Mesendoderm (in vitro differentiated cells): Measurements from ENCODE around the gene ZDHHC8.

Source experiments
- DNase-seq: peaks from one replicate; pipeline ENCODE4 v3.0.0; 2013
- H2AK5ac ChIP-seq: 2 replicates; pipeline ENCODE4 v1.6.1; 2013; ENCODE audit warnings: low read length, inconsistent platforms
- H2BK120ac ChIP-seq: 2 replicates; pipeline ENCODE4 v1.6.1; 2013; ENCODE audit warnings: low read depth, mild to moderate bottlenecking, low read length, moderate library complexity, mixed read lengths
- H2BK15ac ChIP-seq: replicated peaks from 2 replicates; pipeline ENCODE4 v1.6.1; 2013; ENCODE audit warnings: low read depth, mild to moderate bottlenecking, moderate library complexity
- H2BK5ac ChIP-seq: 2 replicates; pipeline ENCODE4 v1.6.1; 2013; ENCODE audit warnings: low read length, inconsistent platforms
- H3K18ac ChIP-seq: 2 replicates; pipeline ENCODE4 v1.6.1; 2013; ENCODE audit warnings: mild to moderate bottlenecking, low read length, mixed read lengths
- H3K23ac ChIP-seq: one replicate; pipeline ENCODE4 v1.6.1; 2013; ENCODE audit warnings: low read length
- H3K27ac ChIP-seq: 2 replicates; pipeline ENCODE4 v1.5.1; 2013; ENCODE audit warnings: low read depth, mild to moderate bottlenecking, inconsistent platforms, low read length, moderate library complexity
- H3K27me3 ChIP-seq: 2 replicates; pipeline ENCODE4 v1.6.1; 2013; ENCODE audit warnings: low read length, control low read depth, mild to moderate bottlenecking, inconsistent platforms; ENCODE audit not compliant: insufficient read depth, poor library complexity
- H3K36me3 ChIP-seq: 2 replicates; pipeline ENCODE4 v1.6.1; 2013; ENCODE audit warnings: low read length, inconsistent platforms; ENCODE audit not compliant: control insufficient read depth, insufficient read depth
- H3K4ac ChIP-seq: one replicate; pipeline ENCODE4 v1.6.1; 2013; ENCODE audit warnings: low read depth, mild to moderate bottlenecking, low read length, moderate library complexity
- H3K4me1 ChIP-seq: 2 replicates; pipeline ENCODE4 v1.6.1; 2013; ENCODE audit warnings: low read depth, low read length, inconsistent platforms; ENCODE audit not compliant: control insufficient read depth
- H3K4me2 ChIP-seq: 2 replicates; pipeline ENCODE4 v1.6.1; 2013; ENCODE audit warnings: low read length
- H3K4me3 ChIP-seq: 2 replicates; pipeline ENCODE4 v1.5.1; 2013; ENCODE audit warnings: mild to moderate bottlenecking, low read length
- H3K56ac ChIP-seq: one replicate; pipeline ENCODE4 v1.6.1; 2013; ENCODE audit warnings: low read length
- H3K79me1 ChIP-seq: 2 replicates; pipeline ENCODE4 v1.6.1; 2013; ENCODE audit warnings: low read length, inconsistent platforms
- H3K79me2 ChIP-seq: 2 replicates; pipeline ENCODE4 v1.6.1; 2013; ENCODE audit warnings: mild to moderate bottlenecking, low read length; ENCODE audit not compliant: control insufficient read depth, insufficient read depth
- H3K9ac ChIP-seq: 2 replicates; pipeline ENCODE4 v1.6.1; 2013; ENCODE audit warnings: low read length, inconsistent platforms
- H4K5ac ChIP-seq: one replicate; pipeline ENCODE4 v1.6.1; 2013; ENCODE audit warnings: low read length
- H4K8ac ChIP-seq: one replicate; pipeline ENCODE4 v1.6.1; 2013; ENCODE audit warnings: low read depth, mild to moderate bottlenecking, control low read depth, low read length, moderate library complexity
- WGBS: extraction: QIAGEN DNeasy Blood & Tissue Kit; methylation state at CpG from one replicate; pipeline ENCODE4 v1.1.7; 2013; ENCODE audit warnings: low lambda C conversion rate, missing lambda C conversion rate; ENCODE audit not compliant: insufficient coverage; ENCODE audit errors: extremely low coverage; 5-methylcytosine and 5-hydroxymethylcytosine counted together

ZDHHC8 gene

DNA sequence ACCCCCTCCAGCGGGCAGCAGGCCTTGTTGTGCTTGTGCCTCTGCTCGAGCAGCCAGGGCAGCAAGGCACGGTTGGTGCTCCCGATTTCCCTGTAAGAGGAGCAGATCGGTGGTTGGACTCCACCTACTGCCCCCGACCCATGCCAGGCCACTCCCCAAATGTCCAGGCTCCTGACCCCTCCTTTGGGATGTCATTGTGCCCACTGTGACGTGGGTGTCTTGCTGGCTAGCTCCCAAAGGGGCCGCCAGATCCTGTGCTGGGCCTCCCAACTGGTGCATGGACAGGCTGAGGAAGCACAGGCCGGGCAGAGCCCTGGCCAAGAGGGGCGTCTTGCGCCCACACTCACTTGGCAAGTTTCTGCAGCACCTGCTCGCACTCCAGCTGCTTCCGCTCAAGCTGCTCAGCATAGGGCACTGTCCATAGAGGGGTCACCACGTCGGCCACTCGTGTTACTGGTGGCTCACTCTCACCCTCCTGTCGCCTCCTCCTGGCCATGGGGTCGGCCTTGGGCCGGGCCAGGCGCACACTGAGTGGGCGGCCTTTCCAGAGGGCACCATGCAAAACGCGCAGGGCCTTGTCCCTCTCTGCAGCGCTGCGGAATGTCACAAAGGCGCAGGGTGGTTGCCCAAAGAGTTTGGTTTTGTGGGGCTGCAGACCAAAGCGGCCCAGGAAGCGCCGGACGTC is 15.8 kb upstream of the ZDHHC8 start, which contains the start of gene RANBP1:
Gene RANBP1, plus strand, starts transcription at position 414 of the 685 bp plus-strand sequence. Its CDS starts 81 bp downstream, at position 495.
- peaks cover 23% of the 10 kb centered on the region for H3K36me3 ChIP-seq
- WGBS = no CpG with 5 or more reads among the region's 30 CpGs
- no peak for DNase-seq

DNA sequence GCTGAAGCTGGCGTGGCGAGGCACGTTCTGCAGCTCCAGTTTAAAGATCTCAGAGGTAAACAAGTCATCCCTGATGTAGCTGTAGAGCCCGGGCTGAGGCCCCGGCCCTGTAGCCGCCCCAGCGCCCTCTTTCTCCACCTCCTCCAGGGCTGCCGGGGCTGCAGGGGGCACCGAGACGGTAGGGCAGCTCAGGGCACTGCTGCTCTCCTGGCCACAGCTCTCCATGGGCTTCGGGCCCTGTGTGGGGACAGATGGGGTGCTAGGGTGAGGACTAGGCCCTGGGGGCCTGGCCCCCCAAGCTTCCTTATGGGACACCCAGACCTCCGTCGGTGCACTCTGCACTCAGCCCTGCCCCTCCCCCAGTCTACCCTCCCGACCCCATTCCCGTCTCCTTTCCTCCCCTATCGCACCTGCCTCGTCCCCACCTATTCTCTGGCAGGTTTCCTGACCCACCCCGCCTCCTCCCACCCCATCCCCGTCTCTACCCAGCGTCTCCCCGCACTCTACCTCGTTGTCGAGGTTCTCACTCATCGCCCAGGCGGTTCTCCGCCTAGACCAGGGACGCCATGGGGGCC is 15.1 kb upstream of the ZDHHC8 start:
- Histone ChIP-seq H2BK120ac (no peak overlapping the region), H3K4me1 (peaks cover 2% of the 10 kb centered on the region), H2BK15ac (no peak overlapping the region), H2AK5ac (peak overlapping the region; percentile 93), H4K8ac (no peak overlapping the region), H3K79me1 (peaks cover 17% of the 10 kb centered on the region), H2BK5ac (no peak overlapping the region), H3K79me2 (peaks cover 51% of the 10 kb centered on the region), H3K23ac (peak overlapping the region; percentile 24), H3K56ac (peak overlapping the region; percentile 98), H3K4ac (peak overlapping the region; percentile 17), H3K27me3 (no peaks in the 10 kb centered on the region), H3K9ac (peak overlapping the region; percentile 97), H3K18ac (no peak overlapping the region), H3K4me3 (peak overlapping the region; percentile 91), H3K36me3 (peaks cover 21% of the 10 kb centered on the region), H3K4me2 (peak overlapping the region; percentile 78), H4K5ac (no peak overlapping the region), H3K27ac (no peak overlapping the region)
- WGBS = no CpG with 5 or more reads among the region's 27 CpGs
- DNase-seq = no peak

More for the DNA sequence above, 15.8 kb upstream of the ZDHHC8 start, which contains the start of gene RANBP1:
- H2BK15ac ChIP-seq = no peak within 1 kb of the TSS
- peaks cover 17% of the 10 kb centered on the region for H3K79me1 ChIP-seq
- H3K9ac ChIP-seq = peak within 1 kb of the TSS; percentile 97
- no peak within 1 kb of the TSS for H4K5ac ChIP-seq
- H3K4me3 ChIP-seq = peak within 1 kb of the TSS; percentile 91
- peak within 1 kb of the TSS; percentile 78 for H3K4me2 ChIP-seq
- H3K23ac ChIP-seq = peak within 1 kb of the TSS; percentile 24
- peak within 1 kb of the TSS; percentile 93 for H2AK5ac ChIP-seq
- no peak within 1 kb of the TSS for H2BK120ac ChIP-seq
- peaks cover 46% of the 10 kb centered on the region for H3K79me2 ChIP-seq
- H3K4ac ChIP-seq = peak within 1 kb of the TSS; percentile 17
- no peak within 1 kb of the TSS for H3K18ac ChIP-seq
- H3K4me1 ChIP-seq = peaks cover 2% of the 10 kb centered on the region
- H3K56ac ChIP-seq = peak within 1 kb of the TSS; percentile 98
- no peaks in the 10 kb centered on the region for H3K27me3 ChIP-seq
- H4K8ac ChIP-seq = no peak within 1 kb of the TSS
- no peak within 1 kb of the TSS for H2BK5ac ChIP-seq
- H3K27ac ChIP-seq = no peak within 1 kb of the TSS

DNA sequence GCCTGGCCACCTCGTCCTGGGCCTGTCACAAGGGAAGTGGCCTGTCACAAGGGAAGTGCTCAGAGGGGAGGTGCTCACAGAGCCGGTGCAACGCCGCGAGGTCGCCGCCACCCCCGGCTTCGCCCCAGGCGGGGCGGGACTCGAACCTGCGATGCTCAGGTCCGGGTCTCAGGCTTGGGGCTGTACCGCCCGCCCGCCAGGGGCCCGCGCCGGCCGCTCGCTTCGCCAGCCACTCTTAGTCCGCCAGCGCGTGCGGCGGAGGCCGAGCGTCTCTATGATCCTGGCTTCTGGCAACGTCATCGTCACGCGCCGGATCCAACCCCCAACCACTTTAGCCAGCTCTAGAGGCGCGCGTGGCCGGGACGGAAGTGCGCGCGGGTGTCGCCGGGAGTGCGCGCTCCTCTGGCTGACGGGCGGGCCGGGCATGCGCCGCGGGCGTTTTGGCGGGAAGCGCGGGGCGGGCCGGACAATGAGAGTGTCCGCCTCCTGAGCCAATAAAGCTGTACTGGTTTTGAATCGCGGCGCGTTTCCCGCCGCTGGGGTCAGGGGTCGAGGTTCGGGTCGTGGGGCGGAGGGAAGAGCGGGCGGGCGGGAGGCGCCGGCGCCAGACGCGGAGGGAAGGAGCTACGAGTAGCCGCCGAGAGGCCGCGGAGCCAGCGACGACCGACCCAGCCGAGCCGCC is 14.5 kb upstream of the ZDHHC8 start, which contains the start of gene TRMT2A:
Gene TRMT2A, minus strand, starts transcription at position 276 of the 682 bp plus-strand sequence. CDS start 320 bp downstream, outside the sequence.
- Histone ChIP-seq H2BK5ac (peak within 1 kb of the TSS; percentile 45), H2BK15ac (no peak within 1 kb of the TSS), H2BK120ac (peak within 1 kb of the TSS; percentile 16), H4K8ac (peak within 1 kb of the TSS; percentile 59), H3K56ac (peak within 1 kb of the TSS; percentile 99), H3K23ac (peak within 1 kb of the TSS; percentile 89), H3K4me1 (peaks cover 2% of the 10 kb centered on the region), H2AK5ac (peak within 1 kb of the TSS; percentile 93), H3K9ac (peak within 1 kb of the TSS; percentile 100), H3K4me2 (peak within 1 kb of the TSS; percentile 88), H3K4ac (peak within 1 kb of the TSS; percentile 90), H3K79me1 (peaks cover 19% of the 10 kb centered on the region), H3K36me3 (peaks cover 22% of the 10 kb centered on the region), H3K4me3 (peak within 1 kb of the TSS; percentile 99), H4K5ac (no peak within 1 kb of the TSS), H3K27ac (peak within 1 kb of the TSS; percentile 52), H3K18ac (peak within 1 kb of the TSS; percentile 89), H3K79me2 (peaks cover 58% of the 10 kb centered on the region), H3K27me3 (no peaks in the 10 kb centered on the region)
- DNase-seq = peak; percentile 99
- no CpG with 5 or more reads among the region's 88 CpGs for WGBS

- Histone ChIP-seq H3K27ac (peak overlapping the region; percentile 52), H3K27me3 (no peaks in the 10 kb centered on the region), H3K4me2 (peak overlapping the region; percentile 88), H4K8ac (peak overlapping the region; percentile 59), H3K4ac (peak overlapping the region; percentile 90), H3K79me2 (peaks cover 64% of the 10 kb centered on the region), H4K5ac (peak overlapping the region; percentile 21), H2BK5ac (peak overlapping the region; percentile 45), H3K23ac (peak overlapping the region; percentile 89), H2BK120ac (peak overlapping the region; percentile 16), H3K18ac (peak overlapping the region; percentile 89), H3K79me1 (peaks cover 22% of the 10 kb centered on the region), H3K4me1 (peaks cover 2% of the 10 kb centered on the region), H2BK15ac (no peak overlapping the region), H3K4me3 (peak overlapping the region; percentile 99), H3K36me3 (peaks cover 24% of the 10 kb centered on the region), H3K56ac (peak overlapping the region; percentile 99), H3K9ac (peak overlapping the region; percentile 100), H2AK5ac (peak overlapping the region; percentile 65)
- no CpG with 5 or more reads among the region's 66 CpGs for WGBS
- peak; percentile 21 for DNase-seq
These were observed 13.8 kb upstream of the ZDHHC8 start for GRCh38 chr22:20117633-20118299.

- Histone ChIP-seq H3K9ac (peak overlapping the region; percentile 100), H3K36me3 (peaks cover 22% of the 10 kb centered on the region), H3K4me2 (peak overlapping the region; percentile 88), H3K18ac (peak overlapping the region; percentile 89), H3K79me1 (peaks cover 22% of the 10 kb centered on the region), H3K4me1 (peaks cover 2% of the 10 kb centered on the region), H3K79me2 (peaks cover 69% of the 10 kb centered on the region), H3K23ac (peak overlapping the region; percentile 89), H4K8ac (no peak overlapping the region), H2AK5ac (no peak overlapping the region), H3K27ac (no peak overlapping the region), H2BK5ac (no peak overlapping the region), H3K27me3 (no peaks in the 10 kb centered on the region), H2BK120ac (no peak overlapping the region), H3K56ac (peak overlapping the region; percentile 99), H3K4ac (peak overlapping the region; percentile 90), H4K5ac (peak overlapping the region; percentile 21), H3K4me3 (peak overlapping the region; percentile 99), H2BK15ac (no peak overlapping the region)
- DNase-seq = no peak
- no CpG with 5 or more reads among the region's 8 CpGs for WGBS
These were observed 13.1 kb upstream of the ZDHHC8 start for GRCh38 chr22:20118300-20119020.
